CD4-positive, CD25-positive, alpha-beta regulatory T cell (primary cell): ENCODE results near the gene DCBLD1. TPM values are rescaled to one million over a fixed set of nuclear protein-coding genes. Genes with fewer than 3 reads are reported as not detected.

Experiments
- ATAC-seq, 2 donors: fragments of 150-1000 bp; cut with Tn5 transposase; one replicate each; pipeline ENCODE4 v1.10.0; 2021; ENCODE audit warnings: low read depth in 2 of 2, moderate number of reproducible peaks in 2 of 2, moderate library complexity in 1 of 2
- DNase-seq, 3 donors: peaks; one replicate each; pipeline versions ENCODE4 v3.0.0 to v3.0.0-alpha.2; 2012 to 2022; ENCODE audit warnings: mixed read lengths in 1 of 3
- H3K27ac ChIP-seq: one replicate; pipeline ENCODE4 v1.7.0; 2013; ENCODE audit warnings: mild to moderate bottlenecking, low read length; ENCODE audit not compliant: insufficient read depth, poor library complexity, severe bottlenecking
- H3K27me3 ChIP-seq: one replicate; pipeline ENCODE4 v1.7.0; 2013; ENCODE audit warnings: low read length; ENCODE audit not compliant: control insufficient read depth, insufficient read depth
- H3K36me3 ChIP-seq: one replicate; pipeline ENCODE4 v1.7.0; 2013; ENCODE audit warnings: mild to moderate bottlenecking, low read length, moderate library complexity; ENCODE audit not compliant: control insufficient read depth, insufficient read depth
- H3K4me1 ChIP-seq: 2 replicates; pipeline ENCODE4 v1.7.0; 2013; ENCODE audit warnings: mild to moderate bottlenecking, low read length; ENCODE audit not compliant: insufficient read depth, control insufficient read depth, poor library complexity, severe bottlenecking
- H3K4me3 ChIP-seq: one replicate; pipeline ENCODE4 v1.7.0; 2013; ENCODE audit warnings: low read depth, mild to moderate bottlenecking, low read length, moderate library complexity
- H3K9me3 ChIP-seq, 2 experiments: 1 replicate in 1 of 2; 2 replicates in 1 of 2; pipeline ENCODE4 v1.7.0; 2013; ENCODE audit warnings: low read length in 2 of 2, mild to moderate bottlenecking in 1 of 2, moderate library complexity in 1 of 2; ENCODE audit not compliant: control insufficient read depth in 2 of 2
- H3K27ac Mint-ChIP-seq, 3 donors: one replicate each; pipeline ENCODE4 v1.8.0; 2020 to 2022; ENCODE audit warnings: mild to moderate bottlenecking in 3 of 3, mixed read lengths in 3 of 3, moderate library complexity in 2 of 3
- H3K27me3 Mint-ChIP-seq: one replicate; pipeline ENCODE4 v1.8.0; 2022; ENCODE audit warnings: mild to moderate bottlenecking, mixed read lengths
- H3K36me3 Mint-ChIP-seq: one replicate; pipeline ENCODE4 v1.8.0; 2020; ENCODE audit warnings: mixed read lengths
- H3K4me1 Mint-ChIP-seq, 4 donors: one replicate each; pipeline ENCODE4 v1.8.0; 2020 to 2022; ENCODE audit warnings: mixed read lengths in 4 of 4, mild to moderate bottlenecking in 1 of 4
- H3K4me3 Mint-ChIP-seq, 4 donors: one replicate each; pipeline ENCODE4 v1.8.0; 2020 to 2022; ENCODE audit warnings: mild to moderate bottlenecking in 4 of 4, mixed read lengths in 4 of 4, moderate library complexity in 3 of 4
- H3K9me3 Mint-ChIP-seq, 7 donors: one replicate each; pipeline ENCODE4 v1.8.0; 2020 to 2022; ENCODE audit warnings: mixed read lengths in 7 of 7, mild to moderate bottlenecking in 3 of 7, moderate library complexity in 2 of 7
- polyA plus RNA-seq, 4 donors: library from polyadenylated mRNA; unstranded; fragments of 300-500 nt; fragmentation: Illumina TruSeq; gene quantifications; one replicate each; pipeline ENCODE4 v1.2.3, GENCODE V29; 2021
- total RNA-seq: library from RNA; stranded (reverse); gene quantifications from one replicate; pipeline ENCODE4 v1.2.3, GENCODE V29; 2022

The DCBLD1 gene
- total and polyA plus RNA-seq, 5 donors from 2014 or later: 1.3 to 5.5 (median 3.1) TPM

GRCh38 chr6:117477988-117478852 lies 4.3 kb upstream of the DCBLD1 start:
- Histone ChIP-seq H3K9me3 (no peaks in the 10 kb centered on the region), H3K27me3 (peaks cover 30% of the 10 kb centered on the region), H3K27ac (no peak overlapping the region), H3K4me3 (no peak overlapping the region), H3K4me1 (peaks cover 18% of the 10 kb centered on the region), H3K36me3 (no peaks in the 10 kb centered on the region)
- DNase-seq (peak in 2 of 3 donors; percentile 13 to 48), ATAC-seq (no peak)
- Mint-ChIP-seq H3K27me3 (peaks cover 57% of the 10 kb centered on the region), H3K27ac (no peak overlapping the region), H3K36me3 (no peaks in the 10 kb centered on the region), H3K4me3 (no peak overlapping the region), H3K9me3 (peaks cover 0 to 1% (median 0%) of the 10 kb centered on the region in 7 donors), H3K4me1 (peaks cover 0 to 14% (median 5%) of the 10 kb centered on the region in 4 donors)

- H3K4me3 Mint-ChIP-seq: no peak overlapping the region
- ATAC-seq: no peak
- no peak for DNase-seq
- H3K27me3 ChIP-seq: peaks cover 31% of the 10 kb centered on the region
- H3K36me3 Mint-ChIP-seq: no peaks in the 10 kb centered on the region
- peaks cover 57% of the 10 kb centered on the region for H3K27me3 Mint-ChIP-seq
- H3K9me3 Mint-ChIP-seq: peaks cover 0 to 1% (median 0%) of the 10 kb centered on the region in 7 donors
- no peaks in the 10 kb centered on the region for H3K9me3 ChIP-seq
- H3K4me3 ChIP-seq: no peak overlapping the region
- no peak overlapping the region for H3K27ac ChIP-seq
- H3K4me1 Mint-ChIP-seq: peaks cover 0 to 20% (median 10%) of the 10 kb centered on the region in 4 donors
- no peaks in the 10 kb centered on the region for H3K36me3 ChIP-seq
- peaks cover 24% of the 10 kb centered on the region for H3K4me1 ChIP-seq
- no peak overlapping the region for H3K27ac Mint-ChIP-seq
Observed at GRCh38 chr6:117478853-117479231, 3.6 kb upstream of the DCBLD1 start.

- DNase-seq (no peak), ATAC-seq (no peak)
- Histone ChIP-seq H3K4me1 (peaks cover 24% of the 10 kb centered on the region), H3K27me3 (peaks cover 40% of the 10 kb centered on the region), H3K36me3 (no peaks in the 10 kb centered on the region), H3K4me3 (no peak overlapping the region), H3K9me3 (no peaks in the 10 kb centered on the region), H3K27ac (no peak overlapping the region)
- no peak overlapping the region for H3K27ac Mint-ChIP-seq
- H3K4me1 Mint-ChIP-seq: peaks cover 0 to 20% (median 10%) of the 10 kb centered on the region in 4 donors
- H3K4me3 Mint-ChIP-seq: peak overlapping the region in 2 of 4 donors; percentile 10 to 34
- H3K27me3 Mint-ChIP-seq: peaks cover 70% of the 10 kb centered on the region
- H3K36me3 Mint-ChIP-seq: no peaks in the 10 kb centered on the region
- peaks cover 0 to 1% (median 0%) of the 10 kb centered on the region in 7 donors for H3K9me3 Mint-ChIP-seq
Observed at GRCh38 chr6:117480651-117481050, 1.8 kb upstream of the DCBLD1 start.

- Histone ChIP-seq H3K4me1 (peaks cover 24% of the 10 kb centered on the region), H3K27ac (no peak overlapping the region), H3K4me3 (peak overlapping the region; percentile 51), H3K36me3 (no peaks in the 10 kb centered on the region), H3K9me3 (no peaks in the 10 kb centered on the region), H3K27me3 (peaks cover 43% of the 10 kb centered on the region)
- peak; percentile 13 to 35 for ATAC-seq
- Mint-ChIP-seq H3K9me3 (peaks cover 0 to 1% (median 0%) of the 10 kb centered on the region in 7 donors), H3K4me3 (peak overlapping the region in 3 of 4 donors; percentile 34 to 84 (median 73)), H3K4me1 (peaks cover 0 to 20% (median 10%) of the 10 kb centered on the region in 4 donors), H3K27me3 (peaks cover 77% of the 10 kb centered on the region), H3K36me3 (no peaks in the 10 kb centered on the region), H3K27ac (peak overlapping the region in 1 of 3 donors; percentile 10)
- DNase-seq: peak in 2 of 3 donors; percentile 11 to 29
Observed at GRCh38 chr6:117481278-117481925, 1.1 kb upstream of the DCBLD1 start.

GRCh38 chr6:117481926-117482239 lies 591 bp upstream of the DCBLD1 start:
- peaks cover 0 to 1% (median 0%) of the 10 kb centered on the region in 7 donors for H3K9me3 Mint-ChIP-seq
- peak overlapping the region; percentile 21 to 84 (median 54) for H3K4me3 Mint-ChIP-seq
- H3K27ac ChIP-seq: no peak overlapping the region
- peaks cover 0 to 20% (median 10%) of the 10 kb centered on the region in 4 donors for H3K4me1 Mint-ChIP-seq
- peaks cover 45% of the 10 kb centered on the region for H3K27me3 ChIP-seq
- H3K36me3 ChIP-seq: no peaks in the 10 kb centered on the region
- peak overlapping the region in 1 of 3 donors; percentile 10 for H3K27ac Mint-ChIP-seq
- DNase-seq: peak in 1 of 3 donors; percentile 3
- ATAC-seq: peak; percentile 1 to 16
- no peaks in the 10 kb centered on the region for H3K9me3 ChIP-seq
- no peaks in the 10 kb centered on the region for H3K36me3 Mint-ChIP-seq
- peaks cover 76% of the 10 kb centered on the region for H3K27me3 Mint-ChIP-seq
- peak overlapping the region; percentile 51 for H3K4me3 ChIP-seq
- peaks cover 24% of the 10 kb centered on the region for H3K4me1 ChIP-seq

- Mint-ChIP-seq H3K4me1 (peaks cover 0 to 20% (median 10%) of the 10 kb centered on the region in 4 donors), H3K27ac (peak overlapping the region in 1 of 3 donors; percentile 55), H3K27me3 (peaks cover 70% of the 10 kb centered on the region), H3K9me3 (peaks cover 0 to 1% (median 0%) of the 10 kb centered on the region in 7 donors), H3K4me3 (peak overlapping the region; percentile 87 to 95 (median 89)), H3K36me3 (no peaks in the 10 kb centered on the region)
- no peak overlapping the region for H3K27ac ChIP-seq
- DNase-seq (peak in 1 of 3 donors; percentile 24), ATAC-seq (no peak)
- H3K4me1 ChIP-seq: peaks cover 24% of the 10 kb centered on the region
- no peaks in the 10 kb centered on the region for H3K36me3 ChIP-seq
- H3K4me3 ChIP-seq: peak overlapping the region; percentile 81
- H3K9me3 ChIP-seq: no peaks in the 10 kb centered on the region
- peaks cover 43% of the 10 kb centered on the region for H3K27me3 ChIP-seq
Observed at GRCh38 chr6:117483004-117483644, 650 bp downstream of the DCBLD1 start.

- no peak for ATAC-seq
- peak overlapping the region; percentile 87 to 95 (median 89) for H3K4me3 Mint-ChIP-seq
- Histone ChIP-seq H3K9me3 (no peaks in the 10 kb centered on the region), H3K27ac (no peak overlapping the region), H3K27me3 (peaks cover 38% of the 10 kb centered on the region), H3K36me3 (no peaks in the 10 kb centered on the region), H3K4me1 (peaks cover 24% of the 10 kb centered on the region), H3K4me3 (peak overlapping the region; percentile 81)
- DNase-seq: peak in 2 of 3 donors; percentile 18 to 44
- H3K36me3 Mint-ChIP-seq: no peaks in the 10 kb centered on the region
- peaks cover 0 to 1% (median 0%) of the 10 kb centered on the region in 7 donors for H3K9me3 Mint-ChIP-seq
- peak overlapping the region in 2 of 3 donors; percentile 55 to 81 for H3K27ac Mint-ChIP-seq
- H3K27me3 Mint-ChIP-seq: peaks cover 65% of the 10 kb centered on the region
- peaks cover 0 to 20% (median 10%) of the 10 kb centered on the region in 4 donors for H3K4me1 Mint-ChIP-seq
Observed at GRCh38 chr6:117483645-117484016, 1.2 kb downstream of the DCBLD1 start.
